ENCODE data around the gene DDX1. TPM values are rescaled to one million over a fixed set of nuclear protein-coding genes. Genes with fewer than 3 reads are reported as not detected.

The DDX1 gene
- 120 to 151 TPM (median 125 TPM) in 5 replicates for total RNA-seq (2022; extraction: Qiagen RNA extraction)

DNA sequence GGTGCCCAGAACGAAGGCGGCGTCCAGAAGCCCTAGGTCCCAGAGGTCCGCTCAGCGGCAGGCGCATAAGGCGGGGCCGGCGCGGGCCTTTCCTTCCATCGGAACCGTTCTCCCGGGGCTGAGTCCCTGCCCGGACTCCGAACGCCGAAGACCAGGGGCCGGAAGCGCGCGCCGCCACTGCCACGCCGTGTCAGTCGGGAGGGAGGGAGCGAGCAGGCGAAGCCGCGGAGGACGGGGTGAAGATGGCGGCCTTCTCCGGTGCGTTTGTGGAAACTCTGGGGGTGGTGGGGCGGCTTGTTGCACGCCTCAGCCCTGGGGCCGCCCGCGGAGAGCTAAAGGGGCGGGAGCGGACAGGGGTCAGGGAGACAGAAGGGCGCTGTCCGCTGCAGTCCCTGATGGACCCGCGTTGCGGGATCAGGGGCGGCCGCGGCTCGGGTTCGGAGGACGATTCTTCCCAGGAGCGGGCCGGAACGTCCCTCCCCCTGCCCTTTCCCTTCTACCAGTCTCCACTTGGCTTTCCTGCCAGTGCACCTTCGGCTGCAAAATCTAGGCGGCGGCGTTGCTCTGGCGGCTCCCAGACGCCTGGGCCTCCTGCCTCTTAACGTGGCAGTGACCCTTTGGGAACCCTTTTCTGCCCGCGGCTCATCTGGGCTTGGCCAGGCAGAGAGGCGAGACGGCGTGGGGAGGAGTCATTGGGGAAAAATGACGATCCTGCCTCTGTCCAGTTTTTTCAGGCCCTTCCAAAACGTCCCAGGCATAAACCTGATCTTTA is at the start of gene DDX1:
Gene DDX1 (plus strand): TSS at position 177 of the 772 bp plus-strand sequence. CDS start 66 bp downstream, at position 243.

DNA sequence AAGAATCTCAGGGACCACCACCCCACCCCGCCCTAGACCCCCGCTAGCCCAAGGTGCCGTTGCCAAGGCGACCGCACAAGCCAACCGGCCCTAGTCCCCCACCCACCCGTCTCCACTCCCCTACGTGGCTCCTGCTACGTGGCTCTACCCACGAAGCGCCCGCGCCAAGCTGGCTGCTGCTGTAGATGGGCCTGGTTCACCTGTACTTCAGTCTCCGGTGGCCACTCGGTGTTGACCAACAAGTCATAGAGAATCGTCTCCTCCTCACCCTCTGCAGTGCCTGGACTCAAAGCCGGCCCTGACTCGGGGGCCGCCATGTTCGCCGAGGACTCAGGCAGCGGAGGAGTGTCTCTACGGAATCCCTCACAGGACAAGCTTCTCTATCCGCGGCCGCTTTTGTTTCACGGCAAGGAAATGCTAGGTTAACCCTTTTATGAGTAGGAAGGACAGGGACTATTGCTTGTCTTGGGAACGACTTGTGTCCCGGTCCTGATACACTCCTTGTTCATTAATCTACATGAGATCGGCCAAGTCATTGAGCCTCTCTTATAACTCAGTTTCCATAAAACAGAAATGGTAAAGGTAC is 30.6 kb upstream of the DDX1 start, which contains the start of gene NBAS:
Gene NBAS (minus strand): TSS at position 347 of the 586 bp plus-strand sequence. CDS start 30 bp downstream, at position 317.

Other genes with a start within 250 kb of the DDX1 start
- 14.4 to 15.6 TPM (median 14.6 TPM) in 5 replicates for gene NBAS, start 30.5 kb upstream of the DDX1 start, total RNA-seq (2022; extraction: Qiagen RNA extraction)

Data from A549 treated with Mapracorat at 1 μM for 4 hours (cell line).